AG20443 (cell line): ENCODE results near the gene VWA2.
"Not testable (repeated sequence)": the region's sequence is repeated elsewhere in the genome, so short reads cannot be mapped to it uniquely, and the experiment has no call there.

Source experiments
- DNase-seq: peaks from one replicate; pipeline ENCODE4 v3.0.0; 2012; ENCODE audit warnings: low spot score, mixed read lengths

VWA2 gene

DNA sequence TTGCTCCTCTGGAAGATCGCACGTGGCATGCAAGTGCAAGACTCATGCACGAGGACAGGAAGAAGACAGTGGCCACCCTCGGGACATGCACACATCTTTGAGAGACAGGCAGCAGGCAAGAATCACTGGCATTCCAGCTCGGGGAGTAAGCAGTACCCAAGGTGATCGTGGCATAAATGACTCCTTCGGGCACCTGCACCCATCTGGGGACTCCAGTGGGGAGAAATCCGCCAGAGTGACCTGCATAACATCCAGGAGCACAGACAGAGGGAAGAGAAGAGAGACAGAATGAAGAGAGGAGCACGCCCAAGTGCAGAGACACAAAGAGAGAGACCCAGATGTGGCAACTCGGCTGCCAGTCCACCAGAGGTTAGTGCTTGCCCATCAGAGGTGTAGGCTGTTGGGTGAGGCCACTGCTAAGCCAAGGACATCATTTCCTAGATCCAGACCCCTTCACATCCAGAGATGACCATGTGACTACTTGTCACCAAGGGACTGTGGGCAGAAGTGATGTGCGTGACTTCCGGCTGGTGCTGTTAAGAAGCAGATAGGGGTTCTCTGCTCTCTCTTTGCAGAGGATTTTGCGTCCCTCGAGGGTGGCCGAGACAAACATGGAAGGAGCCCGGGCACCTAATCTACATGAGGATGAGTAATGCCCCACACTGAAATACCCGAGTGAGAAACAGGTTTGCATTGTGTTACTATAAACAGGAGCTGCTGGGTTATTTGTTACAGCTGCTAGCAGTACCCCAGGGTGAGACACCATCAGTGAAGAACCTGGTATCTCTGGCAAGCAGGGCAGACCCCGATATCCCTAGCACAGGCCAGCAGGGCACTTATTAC lies 80.6 kb downstream of the VWA2 start:
- no peak for DNase-seq

DNA sequence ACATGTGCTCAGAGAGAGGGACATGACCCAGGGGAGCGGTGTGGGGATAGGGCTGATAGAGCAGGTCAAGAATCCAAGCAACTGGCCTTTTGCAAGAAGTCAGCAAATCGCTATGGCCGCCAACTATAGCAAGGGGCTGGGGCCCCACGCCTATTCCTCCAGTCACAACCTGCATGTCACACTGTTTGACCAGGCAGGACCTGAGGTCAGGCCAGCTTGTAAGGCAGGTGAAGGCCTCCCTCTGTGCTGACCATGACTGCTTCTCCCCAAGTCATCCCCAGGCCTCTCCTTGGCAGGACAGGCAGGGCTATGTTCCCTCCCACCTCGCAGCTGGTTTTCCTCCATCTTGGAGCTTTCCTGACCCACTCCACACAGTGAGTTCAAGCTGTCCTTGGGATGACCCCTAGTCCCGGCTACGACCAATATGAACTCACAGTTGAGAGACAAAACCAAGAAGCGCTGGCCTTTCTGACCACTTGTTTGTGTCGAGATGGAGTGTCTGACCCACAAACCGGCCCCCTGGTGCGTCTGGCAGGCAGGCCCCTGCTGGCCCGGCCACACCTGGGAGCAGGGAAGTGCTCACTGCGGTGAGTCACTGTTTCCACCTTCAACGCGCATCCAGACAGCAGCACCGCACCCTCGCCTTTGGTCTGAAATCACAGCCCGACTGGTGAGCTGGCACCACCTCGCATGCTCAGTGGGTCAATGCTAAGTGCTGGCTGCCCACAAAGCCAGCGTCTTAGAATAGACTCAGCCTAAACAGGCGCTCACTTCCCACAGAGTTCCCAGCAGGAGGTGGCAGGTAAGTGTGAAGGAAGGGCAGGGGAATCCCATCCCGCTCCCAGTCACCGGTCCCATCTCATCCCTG lies 81.4 kb downstream of the VWA2 start:
- no peak for DNase-seq

DNA sequence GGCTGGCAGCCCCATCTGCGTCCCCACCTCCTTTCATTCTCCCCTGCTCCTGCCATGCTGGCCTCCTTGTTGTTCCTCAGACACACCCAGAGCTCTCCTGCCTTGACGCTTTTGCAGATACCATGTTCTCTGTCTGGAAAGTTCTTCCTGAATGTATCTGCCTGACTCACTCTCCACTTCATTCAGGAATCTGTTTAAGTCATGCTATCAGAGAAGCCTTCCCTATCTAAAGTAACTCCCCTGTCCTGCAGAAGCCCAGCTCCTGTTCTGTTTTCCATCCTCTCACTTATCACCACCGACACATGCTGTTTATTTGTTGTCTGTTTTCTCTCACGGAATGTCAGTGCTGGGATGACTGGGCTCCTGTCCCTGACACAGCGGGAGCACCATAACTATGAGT lies 83.3 kb downstream of the VWA2 start:
- DNase-seq = no peak

DNA sequence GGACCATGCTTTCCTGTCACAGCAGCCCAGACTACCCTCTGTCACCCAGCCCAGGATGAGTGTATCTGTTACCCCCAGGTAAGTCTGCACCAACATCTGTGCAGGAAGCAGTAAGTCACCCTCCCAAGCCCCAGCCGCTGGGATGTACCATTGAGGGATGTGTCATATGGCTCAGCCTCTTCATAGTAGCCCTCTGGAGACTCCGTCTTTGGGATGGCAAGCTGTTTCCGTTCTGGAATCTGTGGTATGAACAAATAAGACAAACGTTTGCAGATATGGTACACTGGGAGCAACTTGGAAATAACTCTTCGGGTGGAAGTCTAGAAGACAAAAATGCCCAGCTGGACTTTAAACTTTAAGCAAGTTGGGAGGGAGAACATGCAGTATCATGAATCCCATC lies 84.0 kb downstream of the VWA2 start:
- DNase-seq = no peak

DNA sequence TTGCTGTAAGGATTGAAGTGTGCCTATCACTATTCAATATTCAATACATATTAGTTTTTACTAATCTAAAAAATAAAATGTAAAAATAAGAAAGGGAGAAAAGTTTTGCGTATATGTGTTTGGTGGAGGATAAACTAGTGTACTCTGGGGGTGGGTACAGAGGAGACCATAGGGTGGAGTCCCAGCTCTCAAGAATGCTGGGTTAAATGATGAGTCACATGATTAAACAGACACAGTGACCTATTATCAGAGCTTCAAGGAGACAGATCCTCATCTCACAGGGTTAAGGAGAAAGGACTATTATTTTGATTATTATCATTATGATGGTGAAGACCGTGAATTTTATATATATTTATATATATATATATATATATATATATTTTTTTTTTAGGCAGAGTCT lies 87.7 kb downstream of the VWA2 start:
- DNase-seq = no peak

DNA sequence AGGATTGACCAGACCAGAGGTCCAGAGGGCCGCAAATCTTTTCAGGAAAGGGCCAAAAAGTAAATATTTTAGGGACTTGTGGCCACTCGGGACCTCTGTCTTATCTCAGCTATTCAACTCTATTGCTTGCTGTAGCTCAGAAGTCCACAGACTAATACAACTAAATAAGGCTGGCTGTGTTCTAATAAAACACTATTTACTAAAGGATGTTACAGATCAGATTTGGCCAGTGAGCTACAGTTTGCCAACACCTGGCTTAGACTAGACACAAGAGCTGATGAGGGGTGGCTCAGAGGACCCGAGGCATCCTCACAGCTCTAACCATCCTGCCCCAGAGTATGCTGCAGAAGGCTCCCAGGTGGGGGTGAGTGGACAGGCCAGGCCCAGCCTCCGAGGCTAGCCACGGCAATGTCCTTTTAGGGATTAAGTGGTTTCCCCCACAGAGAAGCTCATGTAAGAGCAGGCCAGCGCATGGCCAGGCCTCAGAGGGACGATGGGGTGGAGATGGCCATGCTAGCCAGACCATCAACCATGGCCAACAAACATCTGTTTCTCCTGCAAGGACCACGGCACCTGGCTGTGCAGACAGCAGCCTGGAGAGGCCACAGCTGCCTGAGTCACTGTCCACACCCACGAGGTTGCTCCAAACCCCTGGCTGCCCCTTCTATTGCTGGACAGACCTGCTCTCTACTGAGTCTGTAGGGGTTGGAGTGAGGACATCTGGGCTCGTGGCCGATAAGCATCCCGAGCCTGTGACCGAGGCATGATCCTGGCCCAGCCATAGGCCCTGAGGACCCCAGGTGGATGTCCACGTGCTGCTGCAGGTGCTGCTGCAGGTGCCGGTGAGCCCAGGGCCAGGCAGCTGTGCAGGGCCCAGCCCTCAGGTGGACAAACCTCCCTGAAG lies 88.7 kb downstream of the VWA2 start:
- DNase-seq = no peak

DNA sequence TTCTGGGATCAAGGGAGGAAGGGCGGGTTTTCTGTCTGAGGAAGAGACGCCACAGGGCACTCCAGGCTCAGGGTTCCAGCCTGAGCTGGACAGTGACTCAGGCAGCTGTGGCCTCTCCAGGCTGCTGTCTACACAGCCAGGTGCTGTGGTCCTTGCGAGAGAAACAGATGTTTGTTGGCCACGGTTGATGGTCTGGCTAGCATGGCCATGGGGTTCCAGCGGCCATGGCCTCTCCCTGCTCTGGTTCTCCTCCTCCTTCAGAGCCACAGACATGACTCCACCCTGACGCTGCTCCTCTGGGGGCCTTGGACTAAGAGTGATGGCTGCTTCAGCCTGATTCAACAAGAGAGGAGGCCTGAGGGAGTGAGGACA lies 89.4 kb downstream of the VWA2 start:
- DNase-seq = no peak

DNA sequence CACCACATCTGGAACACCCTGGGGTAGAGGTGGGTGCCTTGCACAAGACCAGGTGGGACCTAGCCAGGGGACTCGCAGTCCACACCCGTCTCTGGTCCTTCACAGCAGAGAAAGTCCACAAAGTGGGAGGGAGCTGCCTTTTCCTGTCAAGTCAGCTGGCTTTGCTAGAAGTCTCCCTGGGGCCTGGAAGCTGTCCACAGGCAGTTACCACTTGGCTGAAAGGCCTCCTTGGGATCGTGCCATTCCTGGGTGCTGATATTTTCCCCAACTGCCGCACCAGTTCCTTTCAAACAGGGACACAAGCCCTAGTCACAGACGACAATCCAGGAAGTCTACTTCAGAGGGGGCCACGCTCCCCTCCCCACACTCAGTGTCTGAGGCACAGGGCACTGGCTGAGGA lies 89.8 kb downstream of the VWA2 start:
- no peak for DNase-seq

DNA sequence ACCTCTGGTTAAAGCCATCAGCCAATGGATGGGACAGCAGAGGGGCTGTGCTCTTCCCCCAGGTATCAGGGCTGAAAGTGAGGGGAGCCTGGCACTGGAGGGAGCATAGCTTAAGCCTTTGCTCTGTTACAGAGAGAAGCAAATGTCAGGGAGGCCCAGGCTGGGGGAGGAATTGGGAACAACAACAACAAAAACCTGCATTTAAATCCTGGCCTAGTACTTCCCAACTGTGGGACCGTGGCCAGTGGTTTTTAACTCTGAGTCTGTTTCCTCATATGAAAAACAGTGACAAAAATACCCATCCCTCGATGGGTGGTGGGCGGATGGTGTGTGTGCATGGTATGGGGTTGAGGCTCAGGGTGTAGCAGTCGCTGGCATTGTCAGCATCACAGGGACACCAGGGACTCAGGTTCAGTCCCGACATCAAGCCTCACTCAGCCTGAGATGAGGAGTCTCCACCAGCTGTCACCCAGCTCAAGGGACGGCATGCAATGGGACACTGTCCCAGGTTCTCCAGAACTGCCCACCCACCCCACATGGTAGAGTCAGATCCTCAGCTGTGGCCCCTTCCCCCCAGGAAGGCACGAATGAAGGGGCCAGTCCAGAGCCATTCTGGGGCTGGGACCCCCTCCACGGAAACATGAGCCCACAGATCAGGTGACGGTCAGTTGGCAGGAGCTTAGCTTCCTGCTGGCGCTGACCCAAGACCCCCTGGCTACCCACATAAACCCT lies 90.7 kb downstream of the VWA2 start:
- no peak for DNase-seq

DNA sequence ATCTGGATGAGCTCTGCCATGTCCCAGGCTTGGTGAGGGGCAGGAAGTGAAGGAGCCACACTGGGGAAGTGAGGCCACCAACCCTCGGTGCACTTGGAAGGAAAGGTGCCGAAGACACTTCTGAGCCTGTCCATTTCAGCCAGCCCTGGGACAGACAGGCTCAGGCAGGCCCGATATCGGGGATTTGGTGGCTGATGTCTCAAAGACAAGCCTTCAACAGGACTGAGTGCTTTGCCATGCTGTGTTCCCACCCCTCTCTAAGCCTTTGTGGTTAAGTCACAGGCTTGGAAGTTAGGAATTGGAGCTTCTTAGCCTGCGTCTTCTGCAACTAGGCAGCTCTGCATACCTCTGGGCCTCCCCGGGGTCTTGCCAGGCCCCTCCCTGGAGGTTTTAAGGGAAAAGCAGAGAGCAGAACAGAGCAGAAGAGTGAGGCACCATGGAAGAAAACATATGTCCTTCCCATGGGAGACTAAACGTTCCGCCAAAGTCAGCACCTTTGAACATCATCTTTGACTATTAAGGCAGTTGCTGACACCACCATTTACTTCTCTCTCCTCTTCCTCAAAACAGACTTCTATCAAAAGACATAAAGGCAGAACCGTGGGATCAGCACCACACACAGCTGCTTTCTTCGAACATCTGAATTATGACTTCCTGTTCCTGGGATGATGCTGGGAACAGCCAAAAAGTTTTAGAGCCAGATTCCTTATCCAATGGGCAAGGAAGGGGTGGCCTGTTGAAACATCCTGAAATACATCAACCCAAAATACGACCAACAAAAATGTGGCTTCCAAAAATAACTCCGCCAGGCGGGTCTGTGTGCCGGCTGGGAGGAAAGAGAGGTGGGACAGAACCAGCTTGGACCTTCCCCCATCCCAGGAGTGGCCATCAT lies 93.5 kb downstream of the VWA2 start:
- DNase-seq = no peak

DNA sequence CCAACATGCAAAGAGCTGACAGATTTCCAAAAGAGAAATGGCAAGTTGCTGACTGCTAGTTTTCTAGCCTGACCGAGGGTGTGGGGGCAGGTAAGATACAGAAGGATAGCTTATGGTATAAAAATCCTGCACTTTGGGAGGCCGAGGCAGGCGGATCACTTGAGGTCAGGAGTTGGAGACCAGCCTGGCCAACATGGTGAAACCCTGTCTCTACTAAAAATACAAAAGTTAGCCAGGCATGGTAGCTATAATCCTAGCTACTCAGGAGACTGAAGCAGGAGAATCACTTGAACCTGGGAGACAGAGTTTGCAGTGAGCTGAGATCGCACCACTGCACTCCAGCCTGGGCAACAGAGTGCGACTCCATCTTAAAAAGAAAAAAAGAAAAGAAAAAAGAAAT lies 94.4 kb downstream of the VWA2 start:
- DNase-seq = not testable (repeated sequence)

DNA sequence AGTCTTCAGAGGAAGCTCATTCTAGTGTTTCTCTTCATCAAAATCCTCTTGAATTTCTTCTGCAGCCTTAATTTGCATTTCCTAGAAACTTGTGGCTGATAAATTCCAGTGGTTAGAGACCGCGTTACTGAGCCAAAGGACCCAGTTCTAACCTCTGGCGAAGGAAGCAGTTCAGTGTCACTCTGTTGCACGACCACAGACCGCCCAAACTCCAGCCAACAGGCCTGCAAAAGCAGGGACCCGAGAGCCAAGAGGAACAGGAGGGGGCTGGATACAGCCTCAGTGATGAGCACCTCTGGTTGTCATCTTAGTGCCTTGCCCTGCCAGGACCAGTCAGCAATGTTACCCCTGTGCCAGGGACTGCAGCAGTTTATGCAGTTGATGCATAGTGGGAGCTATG lies 95.2 kb downstream of the VWA2 start:
- peak; percentile 29 for DNase-seq

DNA sequence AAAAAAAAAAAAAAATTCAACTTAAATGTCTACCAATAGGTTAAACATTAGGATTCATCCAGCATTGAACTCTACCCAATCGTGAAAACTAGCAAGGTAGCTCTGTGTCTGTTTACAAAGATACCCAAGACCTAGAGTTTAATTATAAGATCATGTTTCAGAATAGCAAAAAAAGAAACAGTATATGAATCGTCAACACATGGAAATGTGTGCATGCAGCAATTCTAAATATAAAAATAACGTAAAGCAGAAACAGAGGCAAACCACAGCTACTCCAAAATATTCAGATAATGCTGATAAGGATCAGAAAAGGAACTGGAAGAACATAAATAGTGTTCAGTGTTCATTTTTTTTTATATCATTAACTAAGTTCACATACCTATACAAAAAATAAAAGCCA lies 96.6 kb downstream of the VWA2 start:
- DNase-seq = no peak

DNA sequence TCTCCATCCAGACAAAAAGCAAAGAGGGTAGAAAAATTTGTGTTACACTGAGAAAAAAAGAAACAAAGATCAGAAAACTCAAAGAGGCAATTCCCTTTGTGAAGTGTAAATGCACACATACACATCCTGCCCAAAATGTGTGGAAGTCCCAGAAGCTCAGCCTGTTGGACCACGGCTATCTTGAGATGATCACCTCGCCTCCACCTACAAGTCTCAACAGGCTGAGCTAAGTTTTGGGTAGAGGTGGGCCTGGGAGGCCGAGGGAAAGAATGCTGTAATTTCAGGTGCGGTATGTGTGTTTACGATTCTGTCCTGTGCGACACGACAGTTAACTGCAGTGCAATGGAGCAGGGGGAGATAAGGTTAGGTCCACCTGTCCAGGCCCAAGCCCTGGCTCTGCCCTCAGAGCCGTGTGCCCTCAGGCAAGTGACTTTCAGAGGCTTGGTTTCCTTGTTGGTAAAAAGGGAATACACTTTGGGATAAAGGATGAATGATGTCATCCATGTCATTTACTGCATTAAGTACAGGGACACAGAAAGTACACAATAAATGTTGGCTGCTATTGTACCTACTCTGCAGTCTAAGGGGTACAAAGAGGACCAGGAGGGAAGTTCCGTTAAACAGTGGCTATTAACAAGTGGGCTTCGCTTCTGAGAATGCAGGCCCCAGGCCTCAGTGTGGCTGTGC lies 97.9 kb downstream of the VWA2 start:
- no peak for DNase-seq

DNA sequence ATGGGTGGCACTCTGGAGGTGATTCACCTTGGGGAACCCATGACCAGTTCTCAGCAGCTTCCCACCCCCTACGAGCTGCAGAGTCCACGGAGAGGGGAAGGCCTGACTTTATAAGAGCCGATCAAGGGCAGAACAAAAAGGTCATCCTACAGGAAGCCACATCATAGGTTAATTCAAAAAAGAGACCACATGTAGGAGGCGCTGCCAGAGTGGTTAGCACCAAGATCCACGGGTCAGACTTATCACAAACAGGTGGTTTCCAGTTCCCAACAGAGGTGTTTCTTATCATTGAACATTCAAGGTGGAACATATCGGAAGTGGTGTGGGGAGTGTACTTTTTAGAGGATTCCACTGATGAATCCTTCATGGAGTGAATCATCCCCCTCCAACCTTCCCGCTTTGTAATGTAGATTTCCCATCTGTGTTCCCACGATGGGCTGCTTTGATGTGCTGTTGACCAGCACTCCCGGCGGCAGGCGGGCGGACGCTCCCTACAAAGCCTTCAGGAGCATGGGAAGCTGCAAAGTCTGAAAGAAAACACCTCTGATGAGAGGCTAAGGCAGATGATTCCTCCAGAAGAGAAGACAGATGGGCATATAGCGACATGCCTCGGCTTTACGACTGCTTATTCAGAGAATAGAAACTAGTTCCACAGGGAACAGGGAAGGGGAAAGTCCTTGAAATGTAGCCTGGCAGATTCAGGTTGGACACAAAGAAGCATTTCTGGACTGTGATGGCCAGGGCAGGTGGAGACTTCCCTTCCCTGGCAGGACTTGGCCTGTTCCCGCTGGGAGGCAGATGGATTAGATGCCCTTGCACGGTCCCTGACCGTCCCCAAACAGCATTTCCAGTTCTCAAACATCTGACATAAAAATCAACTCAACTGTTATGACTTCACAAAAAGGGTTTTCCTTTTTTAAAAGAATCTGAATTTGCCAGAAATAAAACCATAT lies 98.7 kb downstream of the VWA2 start:
- no peak for DNase-seq

DNA sequence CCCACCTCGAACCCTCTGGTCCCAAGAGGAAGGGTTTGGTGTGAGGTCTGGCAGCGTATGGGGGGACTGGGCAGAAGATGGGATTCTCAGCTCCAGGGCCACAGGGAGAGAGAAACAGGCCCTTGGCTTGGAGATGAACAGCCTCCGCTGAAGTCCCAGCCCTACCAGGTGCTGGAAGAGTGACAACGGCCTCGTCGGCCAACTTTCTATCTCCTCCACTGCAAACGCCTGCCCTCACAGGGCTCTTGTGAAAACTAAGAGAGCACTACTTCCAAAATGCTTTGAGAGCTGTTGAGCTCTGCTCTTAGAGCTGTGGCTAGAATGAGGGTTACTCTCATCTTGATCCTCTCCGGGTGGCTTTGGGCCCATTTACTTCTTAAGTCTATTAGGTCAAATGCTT lies 101.8 kb downstream of the VWA2 start:
- no peak for DNase-seq
